HG03521 (cell line): ENCODE data around the gene SMCO2.

Source experiments
- ATAC-seq: cut with Tn5 transposase; IDR thresholded peaks from one replicate; pipeline ENCODE4 v1.9.1; 2021; ENCODE audit warnings: mild to moderate bottlenecking, moderate library complexity; ENCODE audit not compliant: unreplicated experiment

The SMCO2 gene

GRCh38 chr12:27446436-27446835, at the start of gene SMCO2:
TSS of gene SMCO2 (plus strand) at chr12:27446736. CDS start at chr12:27470632, 23,896 bp downstream.
- no peak for ATAC-seq

- ATAC-seq = no peak
Measured at GRCh38 chr12:27398466-27398865, 48.1 kb upstream of the SMCO2 start.

GRCh38 chr12:27399074-27399473, 47.5 kb upstream of the SMCO2 start:
- no peak for ATAC-seq

GRCh38 chr12:27400856-27401354, 45.6 kb upstream of the SMCO2 start:
- no peak for ATAC-seq

- ATAC-seq = no peak
Measured at GRCh38 chr12:27412047-27412446, 34.5 kb upstream of the SMCO2 start.

- no peak for ATAC-seq
Measured at GRCh38 chr12:27422697-27423096, 23.8 kb upstream of the SMCO2 start.

- no peak for ATAC-seq
Measured at GRCh38 chr12:27424631-27425230, 21.8 kb upstream of the SMCO2 start.

- ATAC-seq = no peak
Measured at GRCh38 chr12:27425306-27425705, 21.2 kb upstream of the SMCO2 start.

- ATAC-seq = no peak
Measured at GRCh38 chr12:27426743-27427487, 19.6 kb upstream of the SMCO2 start.

- ATAC-seq = no peak
Measured at GRCh38 chr12:27427824-27428223, 18.7 kb upstream of the SMCO2 start.

- no peak for ATAC-seq
Measured at GRCh38 chr12:27428466-27428865, 18.1 kb upstream of the SMCO2 start.

- no peak for ATAC-seq
Measured at GRCh38 chr12:27429606-27430005, 16.9 kb upstream of the SMCO2 start.

- peak; percentile 53 for ATAC-seq
Measured at GRCh38 chr12:27431185-27431584, 15.4 kb upstream of the SMCO2 start.

- no peak for ATAC-seq
Measured at GRCh38 chr12:27434673-27435565, 11.6 kb upstream of the SMCO2 start.

GRCh38 chr12:27436029-27436428, 10.5 kb upstream of the SMCO2 start:
- ATAC-seq = no peak

GRCh38 chr12:27436768-27437167, 9.8 kb upstream of the SMCO2 start:
- ATAC-seq = no peak

- no peak for ATAC-seq
Measured at GRCh38 chr12:27437839-27438238, 8.7 kb upstream of the SMCO2 start.

GRCh38 chr12:27447761-27448160, 1.2 kb downstream of the SMCO2 start:
- no peak for ATAC-seq

GRCh38 chr12:27449026-27449425, 2.5 kb downstream of the SMCO2 start:
- ATAC-seq = no peak

- no peak for ATAC-seq
Measured at GRCh38 chr12:27449893-27450534, 3.5 kb downstream of the SMCO2 start.
